ENCODE data around the gene ATP9B.

DNA sequence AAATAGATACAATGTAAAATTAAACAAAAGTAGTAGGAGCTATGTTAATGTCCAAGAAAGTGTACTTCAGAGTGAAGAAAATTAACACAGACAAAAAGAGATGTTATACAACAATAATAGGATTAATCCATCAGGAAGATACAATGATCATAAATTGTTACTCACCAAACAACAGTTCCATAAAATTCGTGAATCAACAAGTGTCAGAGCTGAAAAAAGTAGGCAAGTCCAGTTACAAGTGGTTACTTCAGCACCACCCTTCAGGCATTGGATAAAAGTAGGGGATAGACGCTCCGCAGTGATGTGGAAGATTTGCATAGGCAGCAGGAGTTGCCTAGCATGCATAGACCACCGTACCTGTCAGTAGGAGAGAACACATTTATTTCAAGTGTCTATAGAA is 77.8 kb downstream of the ATP9B start:
- TF ChIP-seq POLR2AphosphoS5 (IDR thresholded peaks at IDR 0.05) (no peak), POLR2A (IDR thresholded peaks at IDR 0.05) (no peak), EP300 (IDR thresholded peaks at IDR 0.05) (no peak), CTCF (IDR thresholded peaks at IDR 0.05) (no peak)

Measured in sigmoid colon (tissue), 4 donors.